ENCODE measurements around the gene SAMD8.
A peak's percentile ranks its signal among the peaks of the same experiment; 100 is the strongest.

SAMD8 gene

DNA sequence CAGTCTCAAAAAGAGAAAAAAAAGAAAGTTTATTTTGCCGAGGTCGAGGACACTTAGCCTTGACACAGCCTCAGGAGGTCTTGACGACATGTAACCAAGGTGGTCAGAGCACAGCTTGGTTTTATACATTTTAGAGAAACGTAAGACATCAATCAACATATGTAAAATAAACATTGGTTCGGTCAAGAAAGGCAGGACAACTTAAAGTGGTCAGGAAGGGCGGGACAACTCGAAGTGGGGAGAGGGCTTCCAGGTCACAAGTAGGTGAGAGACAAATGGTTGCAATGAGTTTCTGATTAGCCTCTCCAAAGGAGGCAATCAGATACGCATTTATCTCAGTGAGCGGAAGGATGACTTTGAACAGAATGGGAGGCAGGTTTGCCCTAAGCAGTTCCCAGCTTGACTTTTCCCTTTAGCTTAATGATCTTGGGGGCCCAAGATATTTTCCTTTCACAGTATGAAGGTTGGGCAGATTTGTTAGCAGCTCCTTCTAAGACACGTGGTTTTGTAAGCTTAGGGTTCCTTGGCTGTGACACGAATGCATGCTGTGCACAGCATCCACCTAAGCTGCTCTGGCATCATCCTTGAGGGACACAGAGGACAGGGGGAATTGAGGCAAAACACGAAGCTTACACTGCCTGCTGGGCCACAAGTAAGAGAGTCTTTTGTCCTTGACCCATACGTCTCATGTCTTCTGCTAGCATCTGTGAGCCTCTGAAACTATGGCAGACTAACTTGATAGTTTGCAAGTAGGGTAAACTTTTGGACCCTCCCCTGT, 95.8 kb downstream of the SAMD8 start:
- no peak for DNase-seq
- in situ Hi-C loops (cut with HindIII; ENCODE audit: low pct_ligation_motif_present, low sequenced_read_pairs) = no loop called here
- Histone ChIP-seq H3K27ac (no peak overlapping the region), H3K27me3 (replicated peaks) (no peaks in the 10 kb centered on the region), H3K4me3 (ENCODE audit: low read depth, low read length) (no peak overlapping the region), H3K36me3 (replicated peaks) (peaks cover 8% of the 10 kb centered on the region)
- TF ChIP-seq, protein P1, sequence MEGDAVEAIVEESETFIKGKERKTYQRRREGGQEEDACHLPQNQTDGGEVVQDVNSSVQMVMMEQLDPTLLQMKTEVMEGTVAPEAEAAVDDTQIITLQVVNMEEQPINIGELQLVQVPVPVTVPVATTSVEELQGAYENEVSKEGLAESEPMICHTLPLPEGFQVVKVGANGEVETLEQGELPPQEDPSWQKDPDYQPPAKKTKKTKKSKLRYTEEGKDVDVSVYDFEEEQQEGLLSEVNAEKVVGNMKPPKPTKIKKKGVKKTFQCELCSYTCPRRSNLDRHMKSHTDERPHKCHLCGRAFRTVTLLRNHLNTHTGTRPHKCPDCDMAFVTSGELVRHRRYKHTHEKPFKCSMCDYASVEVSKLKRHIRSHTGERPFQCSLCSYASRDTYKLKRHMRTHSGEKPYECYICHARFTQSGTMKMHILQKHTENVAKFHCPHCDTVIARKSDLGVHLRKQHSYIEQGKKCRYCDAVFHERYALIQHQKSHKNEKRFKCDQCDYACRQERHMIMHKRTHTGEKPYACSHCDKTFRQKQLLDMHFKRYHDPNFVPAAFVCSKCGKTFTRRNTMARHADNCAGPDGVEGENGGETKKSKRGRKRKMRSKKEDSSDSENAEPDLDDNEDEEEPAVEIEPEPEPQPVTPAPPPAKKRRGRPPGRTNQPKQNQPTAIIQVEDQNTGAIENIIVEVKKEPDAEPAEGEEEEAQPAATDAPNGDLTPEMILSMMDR (IDR thresholded peaks at IDR 0.05; ENCODE audit: low read depth, low read length, missing control alignments) = no peak

DNA sequence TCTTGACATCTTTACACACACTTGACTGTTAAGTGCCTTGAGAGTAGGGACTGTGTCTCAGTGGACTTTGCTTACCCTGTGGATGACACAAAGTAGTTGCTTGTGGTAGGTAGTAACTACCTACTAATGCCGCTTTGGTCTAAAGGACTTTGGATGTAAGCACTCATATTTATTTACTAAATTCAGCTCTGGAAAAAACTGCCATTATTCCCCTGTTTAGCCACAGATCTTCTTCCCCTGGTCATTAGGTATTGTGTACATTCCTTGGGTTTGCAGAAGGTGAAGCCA, 96.3 kb downstream of the SAMD8 start:
- Histone ChIP-seq H3K27me3 (replicated peaks) (no peaks in the 10 kb centered on the region), H3K27ac (no peak overlapping the region), H3K36me3 (replicated peaks) (peaks cover 13% of the 10 kb centered on the region), H3K4me3 (ENCODE audit: low read depth, low read length) (no peak overlapping the region)
- TF ChIP-seq, protein P1 (IDR thresholded peaks at IDR 0.05; ENCODE audit: low read depth, low read length, missing control alignments) = no peak
- no peak for DNase-seq
- in situ Hi-C loops (cut with HindIII; ENCODE audit: low pct_ligation_motif_present, low sequenced_read_pairs) = no loop called here

DNA sequence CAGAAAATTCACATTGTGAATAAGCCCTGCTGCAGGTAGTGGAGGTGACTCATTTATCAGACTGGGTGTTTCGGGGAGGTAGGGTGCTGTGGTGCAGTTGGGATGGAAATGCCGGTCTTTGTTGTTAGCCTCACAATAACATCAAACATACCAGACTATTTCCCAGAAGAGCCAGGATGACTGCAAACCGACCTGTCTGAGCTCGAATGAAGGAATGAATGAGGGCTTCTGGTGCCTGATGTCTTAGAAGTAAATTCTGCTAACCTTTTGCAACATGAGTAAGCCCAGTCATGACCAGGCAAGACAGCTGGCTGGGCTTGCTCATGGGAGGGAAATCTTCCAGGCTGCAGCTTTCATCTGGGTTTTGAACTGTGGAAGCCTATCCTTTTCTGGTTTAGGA, 96.7 kb downstream of the SAMD8 start:
- in situ Hi-C loops (cut with HindIII; ENCODE audit: low pct_ligation_motif_present, low sequenced_read_pairs) = no loop called here
- no peak overlapping the region for H3K4me3 ChIP-seq (ENCODE audit: low read depth, low read length)
- peak; percentile 55 for DNase-seq
- peaks cover 17% of the 10 kb centered on the region for H3K36me3 ChIP-seq (replicated peaks)
- no peaks in the 10 kb centered on the region for H3K27me3 ChIP-seq (replicated peaks)
- TF ChIP-seq, protein P1 (IDR thresholded peaks at IDR 0.05; ENCODE audit: low read depth, low read length, missing control alignments) = no peak
- no peak overlapping the region for H3K27ac ChIP-seq

DNA sequence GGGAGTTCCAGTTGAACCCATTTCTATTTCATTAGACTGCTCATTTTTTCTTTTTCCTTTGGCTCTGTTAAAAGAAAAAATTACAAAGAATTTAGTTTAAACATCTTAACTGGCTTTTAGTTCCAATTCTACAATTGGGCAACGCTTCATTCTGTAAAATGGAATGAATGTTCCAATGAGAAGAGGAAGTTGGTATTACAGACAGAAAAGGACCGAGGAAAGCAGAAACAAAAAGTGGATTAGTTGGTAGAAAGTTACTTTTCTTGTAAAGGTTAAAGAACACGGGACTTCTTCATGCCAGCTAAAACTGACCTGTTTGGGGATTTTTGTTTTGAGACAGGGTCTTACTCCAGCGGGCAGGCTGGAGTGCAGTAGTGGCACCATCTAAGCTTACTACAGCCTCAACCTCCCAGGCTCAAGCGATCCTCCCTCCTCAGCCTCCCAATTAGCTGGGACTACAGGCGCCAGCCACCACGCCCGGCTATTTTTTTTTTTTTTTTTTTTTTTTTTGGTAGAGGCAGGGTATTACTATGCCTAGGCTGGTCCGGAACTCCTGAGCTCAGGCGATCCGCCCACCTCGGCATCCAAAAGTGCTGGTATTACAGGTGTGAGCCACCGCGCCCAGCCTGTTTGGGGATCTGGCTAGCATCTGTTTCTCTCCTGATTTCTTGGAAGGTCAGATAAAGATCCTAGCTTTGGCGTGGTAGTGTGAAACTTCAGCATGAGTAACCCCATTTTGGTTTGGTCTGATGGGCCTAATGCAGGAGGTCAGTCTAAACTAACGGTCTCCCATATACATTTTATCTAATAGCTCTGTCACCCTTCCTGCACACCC, 97.8 kb downstream of the SAMD8 start:
- TF ChIP-seq, protein P1 (IDR thresholded peaks at IDR 0.05; ENCODE audit: low read depth, low read length, missing control alignments) = no peak
- peak overlapping the region; percentile 96 for H3K4me3 ChIP-seq (ENCODE audit: low read depth, low read length)
- in situ Hi-C loops (cut with HindIII; ENCODE audit: low pct_ligation_motif_present, low sequenced_read_pairs) = no loop called here
- no peak for DNase-seq
- H3K27me3 ChIP-seq (replicated peaks) = no peaks in the 10 kb centered on the region
- H3K36me3 ChIP-seq (replicated peaks) = peaks cover 28% of the 10 kb centered on the region
- H3K27ac ChIP-seq = peak overlapping the region; percentile 100

DNA sequence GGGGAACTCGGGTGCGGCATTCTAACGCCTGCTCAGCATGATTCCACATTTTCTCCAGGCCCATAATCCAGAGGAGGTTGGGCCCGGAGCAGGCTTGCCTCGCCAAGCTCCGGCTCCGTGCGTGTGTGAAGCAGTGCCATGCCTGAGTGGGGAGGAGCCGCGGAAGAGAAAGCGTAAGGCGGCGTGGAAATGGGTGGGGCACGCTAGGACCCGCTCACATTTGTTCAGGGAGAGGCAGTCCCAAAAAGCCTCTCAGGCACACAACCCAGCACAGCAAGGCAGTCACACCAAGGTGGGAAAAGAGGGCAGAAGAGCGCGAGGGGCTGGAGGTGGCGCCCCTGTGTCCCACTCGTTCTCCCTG, 98.4 kb downstream of the SAMD8 start:
- peak overlapping the region; percentile 96 for H3K4me3 ChIP-seq (ENCODE audit: low read depth, low read length)
- in situ Hi-C loops (cut with HindIII; ENCODE audit: low pct_ligation_motif_present, low sequenced_read_pairs) = no loop called here
- no peaks in the 10 kb centered on the region for H3K27me3 ChIP-seq (replicated peaks)
- H3K36me3 ChIP-seq (replicated peaks) = peaks cover 34% of the 10 kb centered on the region
- TF ChIP-seq, protein P1 (IDR thresholded peaks at IDR 0.05; ENCODE audit: low read depth, low read length, missing control alignments) = no peak
- H3K27ac ChIP-seq = peak overlapping the region; percentile 100
- DNase-seq = peak; percentile 66
